HepG2 (cell line): ENCODE results near the gene ASB3. TPM values are rescaled to one million over a fixed set of nuclear protein-coding genes. Genes with fewer than 3 reads are reported as not detected.

Experiments used
- ATRX ChIP-seq: sonication (generic); formaldehyde crosslinking; IDR thresholded peaks from 2 replicates; pipeline ENCODE4 v1.4.0; 2020; ENCODE audit warnings: missing genetic modification reagents, borderline replicate concordance
- HNRNPUL1 ChIP-seq: fragments of 200-400 bp; formaldehyde crosslinking; IDR thresholded peaks from 2 replicates; pipeline ENCODE4 v1.6.1; 2017; ENCODE audit warnings: low read depth, mild to moderate bottlenecking, low read length, moderate library complexity
- LBX2 ChIP-seq: sonication (generic); formaldehyde crosslinking; IDR thresholded peaks from 2 replicates; pipeline ENCODE4 v1.5.0; 2020; ENCODE audit warnings: missing genetic modification reagents, mild to moderate bottlenecking, borderline replicate concordance
- PRDM15 ChIP-seq: sonication (generic); formaldehyde crosslinking; IDR thresholded peaks from 2 replicates; pipeline ENCODE4 v1.4.0; 2020; ENCODE audit warnings: missing genetic modification reagents
- SOX5 ChIP-seq: IDR thresholded peaks from 2 replicates; pipeline ENCODE4 v1.6.1; 2016; ENCODE audit warnings: borderline replicate concordance
- TFAP4 ChIP-seq: sonication (generic); IDR thresholded peaks from 2 replicates; pipeline ENCODE4 v1.6.1; 2016; ENCODE audit warnings: low read depth, borderline replicate concordance
- ZEB1 ChIP-seq: IDR thresholded peaks from 2 replicates; pipeline ENCODE4 v1.6.1; 2012; ENCODE audit warnings: mild to moderate bottlenecking, low read depth, inconsistent platforms; ENCODE audit not compliant: insufficient replicate concordance
- ZFP82 ChIP-seq: sonication (generic); formaldehyde crosslinking; IDR thresholded peaks from 2 replicates; pipeline ENCODE4 v1.5.1; 2020; ENCODE audit warnings: mild to moderate bottlenecking, missing genetic modification reagents, borderline replicate concordance
- ZIK1 ChIP-seq: sonication (generic); formaldehyde crosslinking; IDR thresholded peaks from 2 replicates; pipeline ENCODE4 v1.5.0; 2020; ENCODE audit warnings: mild to moderate bottlenecking, low read depth, missing genetic modification reagents, borderline replicate concordance
- ZNF180 ChIP-seq: sonication (generic); formaldehyde crosslinking; IDR thresholded peaks from 2 replicates; pipeline ENCODE4 v1.4.0; 2020; ENCODE audit warnings: low read depth, missing genetic modification reagents, borderline replicate concordance
- ZNF331 ChIP-seq: sonication (generic); formaldehyde crosslinking; IDR thresholded peaks from 2 replicates; pipeline ENCODE4 v1.4.0; 2020; ENCODE audit warnings: missing genetic modification reagents
- ZNF546 ChIP-seq: sonication (generic); formaldehyde crosslinking; conservative IDR thresholded peaks from 2 replicates; pipeline ENCODE4 v1.8.1; 2023; ENCODE audit warnings: mild to moderate bottlenecking, missing genetic modification reagents
- ZNF572 ChIP-seq: sonication (generic); formaldehyde crosslinking; IDR thresholded peaks from 2 replicates; pipeline ENCODE4 v1.5.1; 2020; ENCODE audit warnings: mild to moderate bottlenecking, missing genetic modification reagents
- polyA plus RNA-seq, 8 experiments: library from polyadenylated mRNA; depleted of rRNA in 3 of 8; stranded (reverse) in 7 of 8; unstranded in 1 of 8; fragments of >200 nt; fragmentation: Illumina TruSeq in 4 of 8; extraction: Trizol in 4 of 8; gene quantifications; 2 replicates each; pipeline versions ENCODE4 v1.2.1 to v1.2.3, GENCODE V29; 2011 to 2016; ENCODE audit warnings: low read depth in 4 of 8, missing spikeins in 1 of 8, mixed read lengths in 1 of 8; ENCODE audit not compliant: insufficient read depth in 1 of 8
- total RNA-seq, 5 experiments: library from RNA; depleted of rRNA; stranded (reverse); fragments of >200 nt; fragmentation: Illumina TruSeq; extraction: Trizol; gene quantifications; 2 replicates each; pipeline ENCODE4 v1.2.3, GENCODE V29; 2016; ENCODE audit warnings: low read depth in 1 of 5
- TF ChIP-seq, protein P1 (sequence below): sonication (generic); formaldehyde crosslinking; IDR thresholded peaks from 2 replicates; pipeline ENCODE4 v1.4.0; 2020; ENCODE audit warnings: missing genetic modification reagents, borderline replicate concordance
- TF ChIP-seq, protein P2 (sequence below): sonication (generic); formaldehyde crosslinking; IDR thresholded peaks from 2 replicates; pipeline ENCODE4 v1.4.0; 2020; ENCODE audit warnings: missing genetic modification reagents

The ASB3 gene
- total and polyA plus RNA-seq, 2 of the 13 experiments (the other 11 are each of a cell fraction or from before 2014, with no cell fraction given), result 40.1 to 41.8 TPM

DNA sequence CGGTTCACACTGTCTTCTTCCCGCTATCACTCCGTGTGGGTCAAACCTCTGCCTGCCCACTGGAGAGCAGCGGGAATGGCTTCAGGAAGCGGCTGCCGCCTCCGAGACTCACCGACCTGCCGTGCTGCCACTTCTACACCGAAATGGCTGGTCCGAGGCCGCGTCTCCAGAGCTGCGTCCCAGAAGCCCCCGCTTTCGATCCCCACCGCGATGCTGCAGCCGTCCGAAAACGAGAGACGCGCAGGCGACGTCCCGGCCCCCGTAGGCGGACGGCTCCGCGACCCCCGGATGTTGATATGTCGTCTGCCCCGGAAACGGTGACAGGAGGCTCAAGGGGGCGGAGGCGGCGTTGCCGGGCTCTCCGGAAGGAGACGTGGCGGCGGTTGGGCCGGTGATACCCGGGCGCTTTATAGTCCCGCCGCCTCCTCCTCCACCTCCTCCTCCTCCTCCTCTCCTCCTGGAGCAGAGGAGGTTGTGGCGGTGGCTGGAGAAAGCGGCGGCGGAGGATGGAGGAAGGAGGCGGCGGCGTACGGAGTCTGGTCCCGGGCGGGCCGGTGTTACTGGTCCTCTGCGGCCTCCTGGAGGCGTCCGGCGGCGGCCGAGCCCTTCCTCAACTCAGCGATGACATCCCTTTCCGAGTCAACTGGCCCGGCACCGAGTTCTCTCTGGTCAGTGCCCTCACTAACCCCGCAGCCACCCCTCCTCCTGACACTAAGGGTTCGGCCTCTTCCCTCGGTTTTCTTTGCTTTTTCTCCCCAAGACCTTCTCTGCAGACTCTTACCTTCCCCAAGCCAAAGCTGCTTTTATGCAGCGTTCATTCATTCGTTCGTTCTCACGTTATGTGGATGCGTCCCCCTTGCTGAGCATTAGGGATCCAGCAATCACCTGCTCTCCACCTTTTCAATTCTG lies at the start of gene ASB3, which contains the start of gene ERLEC1 (continued):
- TF ChIP-seq ZNF180 (CRISPR knock-in tag) (peak; percentile 86; the same call in 1 of the 2 replicates), PRDM15 (CRISPR knock-in tag) (peak; percentile 61; the same call in 1 of the 2 replicates), HNRNPUL1 (peak; percentile 54; the same call in 1 of the 2 replicates), ATRX (CRISPR knock-in tag) (no peak), ZEB1 (no peak), TFAP4 (peak; percentile 60; the same call in 1 of the 2 replicates), SOX5 (peak; percentile 53; the same call in 1 of the 2 replicates), ZIK1 (peak; percentile 67; the same call in 1 of the 2 replicates), ZNF572 (CRISPR knock-in tag) (peak; percentile 53; the same call in 1 of the 2 replicates), ZFP82 (peak; percentile 88; the same call in 1 of the 2 replicates), LBX2 (CRISPR knock-in tag) (peak; percentile 64), ZNF331 (CRISPR knock-in tag) (peak; percentile 93), ZNF546 (CRISPR knock-in tag) (no peak; the same call in 1 of the 2 replicates)
- TF ChIP-seq, protein P1, sequence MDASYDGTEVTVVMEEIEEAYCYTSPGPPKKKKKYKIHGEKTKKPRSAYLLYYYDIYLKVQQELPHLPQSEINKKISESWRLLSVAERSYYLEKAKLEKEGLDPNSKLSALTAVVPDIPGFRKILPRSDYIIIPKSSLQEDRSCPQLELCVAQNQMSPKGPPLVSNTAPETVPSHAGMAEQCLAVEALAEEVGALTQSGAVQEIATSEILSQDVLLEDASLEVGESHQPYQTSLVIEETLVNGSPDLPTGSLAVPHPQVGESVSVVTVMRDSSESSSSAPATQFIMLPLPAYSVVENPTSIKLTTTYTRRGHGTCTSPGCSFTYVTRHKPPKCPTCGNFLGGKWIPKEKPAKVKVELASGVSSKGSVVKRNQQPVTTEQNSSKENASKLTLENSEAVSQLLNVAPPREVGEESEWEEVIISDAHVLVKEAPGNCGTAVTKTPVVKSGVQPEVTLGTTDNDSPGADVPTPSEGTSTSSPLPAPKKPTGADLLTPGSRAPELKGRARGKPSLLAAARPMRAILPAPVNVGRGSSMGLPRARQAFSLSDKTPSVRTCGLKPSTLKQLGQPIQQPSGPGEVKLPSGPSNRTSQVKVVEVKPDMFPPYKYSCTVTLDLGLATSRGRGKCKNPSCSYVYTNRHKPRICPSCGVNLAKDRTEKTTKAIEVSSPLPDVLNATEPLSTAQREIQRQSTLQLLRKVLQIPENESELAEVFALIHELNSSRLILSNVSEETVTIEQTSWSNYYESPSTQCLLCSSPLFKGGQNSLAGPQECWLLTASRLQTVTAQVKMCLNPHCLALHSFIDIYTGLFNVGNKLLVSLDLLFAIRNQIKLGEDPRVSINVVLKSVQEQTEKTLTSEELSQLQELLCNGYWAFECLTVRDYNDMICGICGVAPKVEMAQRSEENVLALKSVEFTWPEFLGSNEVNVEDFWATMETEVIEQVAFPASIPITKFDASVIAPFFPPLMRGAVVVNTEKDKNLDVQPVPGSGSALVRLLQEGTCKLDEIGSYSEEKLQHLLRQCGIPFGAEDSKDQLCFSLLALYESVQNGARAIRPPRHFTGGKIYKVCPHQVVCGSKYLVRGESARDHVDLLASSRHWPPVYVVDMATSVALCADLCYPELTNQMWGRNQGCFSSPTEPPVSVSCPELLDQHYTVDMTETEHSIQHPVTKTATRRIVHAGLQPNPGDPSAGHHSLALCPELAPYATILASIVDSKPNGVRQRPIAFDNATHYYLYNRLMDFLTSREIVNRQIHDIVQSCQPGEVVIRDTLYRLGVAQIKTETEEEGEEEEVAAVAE (CRISPR knock-in tag), result peak; percentile 81; the same call in 1 of the 2 replicates
- TF ChIP-seq, protein P2, sequence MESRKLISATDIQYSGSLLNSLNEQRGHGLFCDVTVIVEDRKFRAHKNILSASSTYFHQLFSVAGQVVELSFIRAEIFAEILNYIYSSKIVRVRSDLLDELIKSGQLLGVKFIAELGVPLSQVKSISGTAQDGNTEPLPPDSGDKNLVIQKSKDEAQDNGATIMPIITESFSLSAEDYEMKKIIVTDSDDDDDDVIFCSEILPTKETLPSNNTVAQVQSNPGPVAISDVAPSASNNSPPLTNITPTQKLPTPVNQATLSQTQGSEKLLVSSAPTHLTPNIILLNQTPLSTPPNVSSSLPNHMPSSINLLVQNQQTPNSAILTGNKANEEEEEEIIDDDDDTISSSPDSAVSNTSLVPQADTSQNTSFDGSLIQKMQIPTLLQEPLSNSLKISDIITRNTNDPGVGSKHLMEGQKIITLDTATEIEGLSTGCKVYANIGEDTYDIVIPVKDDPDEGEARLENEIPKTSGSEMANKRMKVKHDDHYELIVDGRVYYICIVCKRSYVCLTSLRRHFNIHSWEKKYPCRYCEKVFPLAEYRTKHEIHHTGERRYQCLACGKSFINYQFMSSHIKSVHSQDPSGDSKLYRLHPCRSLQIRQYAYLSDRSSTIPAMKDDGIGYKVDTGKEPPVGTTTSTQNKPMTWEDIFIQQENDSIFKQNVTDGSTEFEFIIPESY (CRISPR knock-in tag), result peak; percentile 48
